Neural progenitor cell (in vitro differentiated cells): Measurements from ENCODE around the gene ATG9A.
A peak's percentile ranks its signal among the peaks of the same experiment; 100 is the strongest.

Experiments used
- CTCF ChIP-seq: fragments of 200-600 bp; sonication (generic); IDR thresholded peaks from 2 replicates; pipeline ENCODE4 v1.5.1; 2017; ENCODE audit warnings: antibody characterized with exemption, mild to moderate bottlenecking
- EZH2 ChIP-seq: fragments of 200-600 bp; sonication (generic); IDR thresholded peaks from 2 replicates; pipeline ENCODE4 v1.6.1; 2017; ENCODE audit warnings: antibody characterized with exemption, mild to moderate bottlenecking, moderate library complexity

- peak; percentile 30 for TF ChIP-seq CTCF
- TF ChIP-seq EZH2 = no peak
These were observed 53.3 kb downstream of the ATG9A start for GRCh38 chr2:219175928-219176817.
